Ovary (tissue), 3 donors: ENCODE measurements around the gene TRAM1L1.

Source experiments
- POLR2A ChIP-seq: fragments of 450-650 bp; IDR thresholded peaks from one replicate; pipeline ENCODE4 v1.6.1; 2017; ENCODE audit warnings: antibody characterized with exemption, mild to moderate bottlenecking, moderate library complexity
- TF ChIP-seq, protein P1 (sequence below), 3 donors: fragments of 450-650 bp in 2 of 3; fragments of 200-600 bp in 1 of 3; IDR thresholded peaks; one replicate each; pipeline versions ENCODE4 v1.5.1 to v1.8.0; 2016 to 2022; ENCODE audit warnings: antibody characterized with exemption in 3 of 3, mild to moderate bottlenecking in 1 of 3
- donor health status: DM: no; HTN: no; CAD: no.

DNA sequence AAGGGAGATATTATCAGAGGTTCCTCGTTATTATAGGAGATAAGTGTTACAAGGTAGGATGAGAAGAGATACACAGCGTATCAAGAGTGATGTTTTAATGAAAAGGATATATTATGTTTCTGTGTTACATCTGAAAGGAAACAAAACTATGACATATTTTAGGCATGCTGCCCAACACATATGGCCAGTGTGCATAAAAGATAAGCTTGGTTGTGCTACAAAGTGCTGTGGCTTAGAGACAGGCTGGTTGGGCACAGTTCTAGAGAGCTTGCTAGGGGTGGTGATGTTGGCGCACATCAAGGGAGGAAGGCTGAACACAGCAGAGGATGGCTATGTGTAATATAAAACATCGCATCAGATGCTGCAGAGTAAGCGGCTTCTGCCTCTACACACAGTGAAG is 42.4 kb downstream of the TRAM1L1 start:
- no peak for TF ChIP-seq POLR2A
- TF ChIP-seq, protein P1, sequence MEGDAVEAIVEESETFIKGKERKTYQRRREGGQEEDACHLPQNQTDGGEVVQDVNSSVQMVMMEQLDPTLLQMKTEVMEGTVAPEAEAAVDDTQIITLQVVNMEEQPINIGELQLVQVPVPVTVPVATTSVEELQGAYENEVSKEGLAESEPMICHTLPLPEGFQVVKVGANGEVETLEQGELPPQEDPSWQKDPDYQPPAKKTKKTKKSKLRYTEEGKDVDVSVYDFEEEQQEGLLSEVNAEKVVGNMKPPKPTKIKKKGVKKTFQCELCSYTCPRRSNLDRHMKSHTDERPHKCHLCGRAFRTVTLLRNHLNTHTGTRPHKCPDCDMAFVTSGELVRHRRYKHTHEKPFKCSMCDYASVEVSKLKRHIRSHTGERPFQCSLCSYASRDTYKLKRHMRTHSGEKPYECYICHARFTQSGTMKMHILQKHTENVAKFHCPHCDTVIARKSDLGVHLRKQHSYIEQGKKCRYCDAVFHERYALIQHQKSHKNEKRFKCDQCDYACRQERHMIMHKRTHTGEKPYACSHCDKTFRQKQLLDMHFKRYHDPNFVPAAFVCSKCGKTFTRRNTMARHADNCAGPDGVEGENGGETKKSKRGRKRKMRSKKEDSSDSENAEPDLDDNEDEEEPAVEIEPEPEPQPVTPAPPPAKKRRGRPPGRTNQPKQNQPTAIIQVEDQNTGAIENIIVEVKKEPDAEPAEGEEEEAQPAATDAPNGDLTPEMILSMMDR (IDR thresholded peaks at IDR 0.05) = no peak
